Peyer's patch (tissue), 4 donors: Measurements from ENCODE around the gene LY86.

ENCODE experiments used
- CTCF ChIP-seq, 6 experiments: fragments of 450-650 bp in 4 of 6; fragments of 200-600 bp in 2 of 6; sonication (generic) in 1 of 6; IDR thresholded peaks; one replicate each; pipeline ENCODE4 v1.5.1; 2017 to 2019; ENCODE audit warnings: antibody characterized with exemption in 6 of 6, mild to moderate bottlenecking in 3 of 6, moderate library complexity in 1 of 6
- POLR2A ChIP-seq, 2 donors: fragments of 450-650 bp; IDR thresholded peaks; one replicate each; pipeline ENCODE4 v1.5.1; 2017; ENCODE audit warnings: antibody characterized with exemption in 2 of 2, mild to moderate bottlenecking in 2 of 2, moderate library complexity in 2 of 2

DNA sequence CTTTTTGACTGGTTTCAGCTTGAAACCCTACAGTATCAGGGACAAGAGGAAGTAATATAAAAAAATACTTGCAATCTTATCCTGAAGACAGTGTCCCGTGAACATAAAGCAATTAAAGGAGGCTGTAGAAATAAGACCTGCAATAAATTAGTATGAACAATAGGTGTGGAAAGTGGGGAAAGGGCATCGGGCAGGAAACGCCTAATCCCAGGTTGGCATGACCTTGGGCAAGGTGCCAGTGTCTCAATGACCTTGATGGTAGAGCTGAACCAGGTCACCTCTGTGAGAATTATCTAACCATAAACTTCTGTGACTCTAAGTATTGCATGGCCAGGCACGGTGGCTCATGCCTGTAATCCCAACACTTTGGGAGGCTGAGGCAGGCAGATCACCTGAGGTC, 115.2 kb downstream of the LY86 start:
- TF ChIP-seq POLR2A (IDR thresholded peaks at IDR 0.05) (peak in 1 of 2 donors; percentile 20), CTCF (IDR thresholded peaks at IDR 0.05) (no peak)
